ENCODE data around the gene COL27A1. TPM values are rescaled to one million over a fixed set of nuclear protein-coding genes. Genes with fewer than 3 reads are reported as not detected.

Gene COL27A1
- total RNA-seq, 2 experiments from 2014 or later: not detected

GRCh38 chr9:114122136-114123027 is 33.0 kb upstream of the COL27A1 start:
- TF ChIP-seq CTCF (conservative IDR thresholded peaks at IDR 0.05; ENCODE audit: low read length) (no peak), EZH2phosphoT487 (IDR thresholded peaks at IDR 0.05; ENCODE audit: borderline replicate concordance, low read depth, low read length) (no peak)
- intact Hi-C loops (cut with micrococcal nuclease; ENCODE audit: unreplicated experiment): no loop called here
- ChIA-PET CTCF (ENCODE audit: unreplicated experiment) (no interaction called here), POLR2A (interaction anchor here (1.1 kb wide), 1 partner anchor 10 kb away, joined by 3 read pairs; no protein-coding TSS in a partner anchor)
- no peaks in the 10 kb centered on the region for H3K36me3 ChIP-seq (ENCODE audit: insufficient read depth, low read length)
- H3K79me2 ChIP-seq (ENCODE audit: insufficient read depth, low read depth, low read length): no peaks in the 10 kb centered on the region
- no peaks in the 10 kb centered on the region for H3K9me3 ChIP-seq (ENCODE audit: low read length)
- no peak overlapping the region for H2AFZ ChIP-seq (ENCODE audit: low read length)
- no peaks in the 10 kb centered on the region for H3K4me1 ChIP-seq (ENCODE audit: insufficient read depth, low read length, poor library complexity, severe bottlenecking)
- no TSS peak for BruUV-seq (replicated peaks)
- H3K4me3 ChIP-seq (ENCODE audit: low read depth, low read length, poor library complexity, severe bottlenecking): no peak overlapping the region
- DNase-seq (ENCODE audit: low spot score): no peak
- no peaks in the 10 kb centered on the region for H4K20me1 ChIP-seq (ENCODE audit: insufficient read depth, low read length)
- no peak overlapping the region for H3K27ac ChIP-seq (ENCODE audit: low read depth, low read length, poor library complexity, severe bottlenecking)
- H3K9me2 ChIP-seq (ENCODE audit: insufficient read depth, low read length): no peaks in the 10 kb centered on the region
- no peak overlapping the region for H3K4me2 ChIP-seq (ENCODE audit: low read length)

- CTCF ChIA-PET (ENCODE audit: unreplicated experiment): no interaction called here
Measured at GRCh38 chr9:114123031-114123977, 32.0 kb upstream of the COL27A1 start.

More at GRCh38 chr9:114123031-114123977, 32.0 kb upstream of the COL27A1 start:
- H3K4me2 ChIP-seq (ENCODE audit: low read length): no peak overlapping the region
- no peaks in the 10 kb centered on the region for H3K79me2 ChIP-seq (ENCODE audit: insufficient read depth, low read depth, low read length)
- no peak overlapping the region for H3K27ac ChIP-seq (ENCODE audit: low read depth, low read length, poor library complexity, severe bottlenecking)
- H3K36me3 ChIP-seq (ENCODE audit: insufficient read depth, low read length): no peaks in the 10 kb centered on the region
- H3K9me3 ChIP-seq (ENCODE audit: low read length): no peaks in the 10 kb centered on the region
- no peaks in the 10 kb centered on the region for H3K9me2 ChIP-seq (ENCODE audit: insufficient read depth, low read length)
- H4K20me1 ChIP-seq (ENCODE audit: insufficient read depth, low read length): no peaks in the 10 kb centered on the region
- no peak for TF ChIP-seq EZH2phosphoT487 (IDR thresholded peaks at IDR 0.05; ENCODE audit: borderline replicate concordance, low read depth, low read length)
- no peak for TF ChIP-seq CTCF (conservative IDR thresholded peaks at IDR 0.05; ENCODE audit: low read length)
- BruUV-seq (replicated peaks): no TSS peak
- no peak for DNase-seq (ENCODE audit: low spot score)
- intact Hi-C loops (cut with micrococcal nuclease; ENCODE audit: unreplicated experiment): no loop called here
- POLR2A ChIA-PET: interaction anchor here (1.1 kb wide), 1 partner anchor 11 kb away, joined by 3 read pairs; no protein-coding TSS in a partner anchor
- no peaks in the 10 kb centered on the region for H3K4me1 ChIP-seq (ENCODE audit: insufficient read depth, low read length, poor library complexity, severe bottlenecking)
- no peak overlapping the region for H2AFZ ChIP-seq (ENCODE audit: low read length)
- no peak overlapping the region for H3K4me3 ChIP-seq (ENCODE audit: low read depth, low read length, poor library complexity, severe bottlenecking)
